ENCODE data around the gene IL1RAPL2.

Gene IL1RAPL2

DNA sequence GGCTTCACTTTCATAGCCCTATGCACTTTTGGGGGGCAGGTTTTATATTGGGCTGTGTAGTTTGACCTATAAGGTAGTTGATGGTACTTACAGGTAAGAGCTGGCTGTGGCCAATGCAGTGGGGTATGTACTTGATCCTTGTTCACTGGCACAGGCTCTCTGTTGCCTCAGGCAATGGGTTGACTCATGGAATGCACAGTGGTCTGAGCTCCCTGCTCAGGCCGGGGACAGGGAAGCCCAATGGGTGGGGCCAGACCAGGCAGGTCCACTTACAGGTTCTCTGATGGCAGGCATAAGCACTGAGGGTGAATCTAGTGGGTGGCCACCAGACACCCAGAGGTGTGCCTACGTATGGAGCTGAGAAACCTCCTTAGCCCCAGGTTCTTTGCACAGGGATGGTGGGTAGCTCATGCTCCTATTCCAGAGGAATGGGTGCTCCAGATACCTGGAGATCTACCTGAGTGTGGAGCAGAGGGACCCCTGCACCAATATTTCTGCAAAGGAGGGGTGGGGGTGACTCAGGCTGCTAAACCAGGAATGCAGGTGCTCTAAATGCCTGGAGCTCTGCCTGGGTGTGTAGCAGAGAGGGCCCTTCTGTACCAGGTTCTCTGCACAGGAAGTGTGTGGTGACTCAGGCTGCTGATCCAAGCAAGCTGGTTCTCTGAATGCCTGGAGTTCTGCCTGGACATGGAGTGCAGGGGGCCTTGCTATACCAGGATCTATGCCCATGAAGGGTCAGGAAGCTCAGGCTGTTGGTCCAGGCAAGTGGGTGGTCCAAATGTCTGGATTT, 52.3 kb downstream of the IL1RAPL2 start:
- no peak overlapping the region for H3K4me3 ChIP-seq (ENCODE audit: low read length)
- no peaks in the 10 kb centered on the region for H3K9me3 ChIP-seq (ENCODE audit: control insufficient read depth, insufficient read depth, low read length)
- no peaks in the 10 kb centered on the region for H3K4me1 ChIP-seq (ENCODE audit: control insufficient read depth, low read length)
- H3K27me3 ChIP-seq (ENCODE audit: control insufficient read depth, low read length) = no peaks in the 10 kb centered on the region
- H3K36me3 ChIP-seq (ENCODE audit: control insufficient read depth, low read length) = no peaks in the 10 kb centered on the region
- H3K27ac ChIP-seq (ENCODE audit: low read depth, low read length) = no peak overlapping the region
- TF ChIP-seq EZH2phosphoT487 (IDR thresholded peaks at IDR 0.05; ENCODE audit: borderline replicate concordance, low read length) = no peak
- TF ChIP-seq, protein P1, sequence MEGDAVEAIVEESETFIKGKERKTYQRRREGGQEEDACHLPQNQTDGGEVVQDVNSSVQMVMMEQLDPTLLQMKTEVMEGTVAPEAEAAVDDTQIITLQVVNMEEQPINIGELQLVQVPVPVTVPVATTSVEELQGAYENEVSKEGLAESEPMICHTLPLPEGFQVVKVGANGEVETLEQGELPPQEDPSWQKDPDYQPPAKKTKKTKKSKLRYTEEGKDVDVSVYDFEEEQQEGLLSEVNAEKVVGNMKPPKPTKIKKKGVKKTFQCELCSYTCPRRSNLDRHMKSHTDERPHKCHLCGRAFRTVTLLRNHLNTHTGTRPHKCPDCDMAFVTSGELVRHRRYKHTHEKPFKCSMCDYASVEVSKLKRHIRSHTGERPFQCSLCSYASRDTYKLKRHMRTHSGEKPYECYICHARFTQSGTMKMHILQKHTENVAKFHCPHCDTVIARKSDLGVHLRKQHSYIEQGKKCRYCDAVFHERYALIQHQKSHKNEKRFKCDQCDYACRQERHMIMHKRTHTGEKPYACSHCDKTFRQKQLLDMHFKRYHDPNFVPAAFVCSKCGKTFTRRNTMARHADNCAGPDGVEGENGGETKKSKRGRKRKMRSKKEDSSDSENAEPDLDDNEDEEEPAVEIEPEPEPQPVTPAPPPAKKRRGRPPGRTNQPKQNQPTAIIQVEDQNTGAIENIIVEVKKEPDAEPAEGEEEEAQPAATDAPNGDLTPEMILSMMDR (IDR thresholded peaks at IDR 0.05; ENCODE audit: low read depth, low read length, poor library complexity, severe bottlenecking) = no peak
- H3K9me2 ChIP-seq (replicated peaks; ENCODE audit: control insufficient read depth, low read length) = no peaks in the 10 kb centered on the region
- no peaks in the 10 kb centered on the region for H3K79me2 ChIP-seq (ENCODE audit: control insufficient read depth, low read length)
- no peaks in the 10 kb centered on the region for H3F3A ChIP-seq (ENCODE audit: control insufficient read depth, insufficient read depth)
- no peak overlapping the region for H3K4me2 ChIP-seq (ENCODE audit: low read length)
- H4K20me1 ChIP-seq (ENCODE audit: control insufficient read depth, insufficient read depth, low read depth, low read length) = no peaks in the 10 kb centered on the region

DNA sequence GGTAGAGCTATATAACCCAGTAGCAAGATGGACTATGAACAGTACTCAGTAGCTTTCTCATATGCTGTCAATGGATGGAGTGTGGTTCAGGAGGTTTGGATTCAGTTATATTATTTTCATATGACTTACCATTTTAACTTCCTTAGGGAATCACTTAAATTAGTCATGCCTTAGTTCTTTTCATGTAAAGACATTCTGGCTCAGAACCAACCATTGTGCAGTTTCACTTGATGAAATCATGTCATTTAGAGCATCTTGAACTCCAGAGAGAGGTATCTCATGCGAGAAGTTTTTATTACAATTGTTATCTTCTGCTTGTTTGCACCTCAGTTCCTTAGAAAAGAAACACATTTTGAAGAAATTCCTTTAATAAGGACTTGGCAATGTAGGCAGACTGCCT, 55.8 kb downstream of the IL1RAPL2 start:
- Histone ChIP-seq H3K9me2 (replicated peaks; ENCODE audit: control insufficient read depth, low read length) (no peaks in the 10 kb centered on the region), H4K20me1 (ENCODE audit: control insufficient read depth, insufficient read depth, low read depth, low read length) (no peaks in the 10 kb centered on the region), H3K4me2 (ENCODE audit: low read length) (no peak overlapping the region), H3K9me3 (ENCODE audit: control insufficient read depth, insufficient read depth, low read length) (no peaks in the 10 kb centered on the region), H3F3A (ENCODE audit: control insufficient read depth, insufficient read depth) (no peaks in the 10 kb centered on the region), H3K79me2 (ENCODE audit: control insufficient read depth, low read length) (no peaks in the 10 kb centered on the region), H3K27ac (ENCODE audit: low read depth, low read length) (no peak overlapping the region), H3K4me1 (ENCODE audit: control insufficient read depth, low read length) (no peaks in the 10 kb centered on the region), H3K36me3 (ENCODE audit: control insufficient read depth, low read length) (no peaks in the 10 kb centered on the region), H3K4me3 (ENCODE audit: low read length) (no peak overlapping the region), H3K27me3 (ENCODE audit: control insufficient read depth, low read length) (no peaks in the 10 kb centered on the region)
- TF ChIP-seq, protein P1 (IDR thresholded peaks at IDR 0.05; ENCODE audit: low read depth, low read length, poor library complexity, severe bottlenecking) = no peak
- TF ChIP-seq EZH2phosphoT487 (IDR thresholded peaks at IDR 0.05; ENCODE audit: borderline replicate concordance, low read length) = no peak

DNA sequence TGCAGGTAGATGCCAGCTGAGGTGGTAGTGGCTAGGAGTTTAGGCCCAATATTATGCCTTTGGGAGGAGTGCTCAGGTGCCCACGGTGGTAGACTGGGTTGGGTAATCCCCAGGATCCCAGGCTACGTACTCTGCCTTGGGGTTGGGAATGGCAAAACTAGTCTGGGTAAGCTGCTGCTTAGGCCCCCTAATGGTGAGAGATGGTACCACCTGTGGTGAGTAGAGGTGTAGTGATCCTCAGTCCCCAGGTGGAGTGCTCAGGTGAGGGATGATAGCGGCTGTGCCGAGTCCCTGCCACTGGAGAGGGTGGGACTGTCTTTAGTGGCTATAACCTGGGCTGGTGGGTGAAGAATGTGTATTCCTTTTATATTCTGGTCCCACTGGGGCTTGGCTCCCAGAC, 75.2 kb downstream of the IL1RAPL2 start:
- H3K27me3 ChIP-seq (ENCODE audit: control insufficient read depth, low read length) = no peaks in the 10 kb centered on the region
- no peaks in the 10 kb centered on the region for H3K9me2 ChIP-seq (replicated peaks; ENCODE audit: control insufficient read depth, low read length)
- TF ChIP-seq, protein P1 (IDR thresholded peaks at IDR 0.05; ENCODE audit: low read depth, low read length, poor library complexity, severe bottlenecking) = peak; percentile 21
- no peak for TF ChIP-seq EZH2phosphoT487 (IDR thresholded peaks at IDR 0.05; ENCODE audit: borderline replicate concordance, low read length)
- no peak overlapping the region for H3K4me3 ChIP-seq (ENCODE audit: low read length)
- no peaks in the 10 kb centered on the region for H3K4me1 ChIP-seq (ENCODE audit: control insufficient read depth, low read length)
- H3K36me3 ChIP-seq (ENCODE audit: control insufficient read depth, low read length) = no peaks in the 10 kb centered on the region
- no peak overlapping the region for H3K4me2 ChIP-seq (ENCODE audit: low read length)
- H3K27ac ChIP-seq (ENCODE audit: low read depth, low read length) = no peak overlapping the region
- no peaks in the 10 kb centered on the region for H3K79me2 ChIP-seq (ENCODE audit: control insufficient read depth, low read length)
- H3K9me3 ChIP-seq (ENCODE audit: control insufficient read depth, insufficient read depth, low read length) = no peaks in the 10 kb centered on the region
- no peaks in the 10 kb centered on the region for H4K20me1 ChIP-seq (ENCODE audit: control insufficient read depth, insufficient read depth, low read depth, low read length)
- no peaks in the 10 kb centered on the region for H3F3A ChIP-seq (ENCODE audit: control insufficient read depth, insufficient read depth)

Measured in DOHH2 (cell line).